Peyer's patch (tissue), 4 donors: ENCODE data around the gene HJURP.

Experiments
- POLR2A ChIP-seq, 2 donors: fragments of 450-650 bp; IDR thresholded peaks; one replicate each; pipeline ENCODE4 v1.5.1; 2017; ENCODE audit warnings: antibody characterized with exemption in 2 of 2, mild to moderate bottlenecking in 2 of 2, moderate library complexity in 2 of 2
- TF ChIP-seq, protein P1 (sequence below), 6 experiments: fragments of 450-650 bp in 4 of 6; fragments of 200-600 bp in 2 of 6; sonication (generic) in 1 of 6; IDR thresholded peaks; one replicate each; pipeline ENCODE4 v1.5.1; 2017 to 2019; ENCODE audit warnings: antibody characterized with exemption in 6 of 6, mild to moderate bottlenecking in 3 of 6, moderate library complexity in 1 of 6

DNA sequence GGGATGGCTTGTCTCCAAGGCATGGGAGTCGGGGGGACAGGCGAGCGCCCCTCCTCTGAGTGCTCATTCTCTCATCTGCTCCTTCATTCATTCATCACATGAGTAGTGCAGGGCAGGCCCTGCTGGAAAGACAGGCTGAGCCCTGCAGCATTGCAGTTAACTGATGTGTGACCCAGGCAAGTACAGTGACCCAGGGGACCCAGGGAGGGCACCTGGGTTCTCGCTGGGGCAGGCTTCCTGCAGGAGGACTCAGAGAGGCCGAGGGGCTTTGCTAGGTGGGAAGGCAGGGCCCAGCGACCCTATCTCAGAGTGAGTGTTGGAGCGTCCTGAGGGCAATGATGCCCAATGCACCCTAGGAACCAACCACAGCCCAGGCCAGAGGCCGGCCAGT lies 30.6 kb downstream of the HJURP start:
- TF ChIP-seq, protein P1, sequence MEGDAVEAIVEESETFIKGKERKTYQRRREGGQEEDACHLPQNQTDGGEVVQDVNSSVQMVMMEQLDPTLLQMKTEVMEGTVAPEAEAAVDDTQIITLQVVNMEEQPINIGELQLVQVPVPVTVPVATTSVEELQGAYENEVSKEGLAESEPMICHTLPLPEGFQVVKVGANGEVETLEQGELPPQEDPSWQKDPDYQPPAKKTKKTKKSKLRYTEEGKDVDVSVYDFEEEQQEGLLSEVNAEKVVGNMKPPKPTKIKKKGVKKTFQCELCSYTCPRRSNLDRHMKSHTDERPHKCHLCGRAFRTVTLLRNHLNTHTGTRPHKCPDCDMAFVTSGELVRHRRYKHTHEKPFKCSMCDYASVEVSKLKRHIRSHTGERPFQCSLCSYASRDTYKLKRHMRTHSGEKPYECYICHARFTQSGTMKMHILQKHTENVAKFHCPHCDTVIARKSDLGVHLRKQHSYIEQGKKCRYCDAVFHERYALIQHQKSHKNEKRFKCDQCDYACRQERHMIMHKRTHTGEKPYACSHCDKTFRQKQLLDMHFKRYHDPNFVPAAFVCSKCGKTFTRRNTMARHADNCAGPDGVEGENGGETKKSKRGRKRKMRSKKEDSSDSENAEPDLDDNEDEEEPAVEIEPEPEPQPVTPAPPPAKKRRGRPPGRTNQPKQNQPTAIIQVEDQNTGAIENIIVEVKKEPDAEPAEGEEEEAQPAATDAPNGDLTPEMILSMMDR (IDR thresholded peaks at IDR 0.05) = no peak
- TF ChIP-seq POLR2A (IDR thresholded peaks at IDR 0.05) = no peak
